WTC11 (cell line): ENCODE measurements around the gene STK11. TPM values are rescaled to one million over a fixed set of nuclear protein-coding genes. Genes with fewer than 3 reads are reported as not detected.

Experiments used
- ATF3 ChIP-seq: sonication (generic); formaldehyde crosslinking; conservative IDR thresholded peaks from 2 replicates; pipeline ENCODE4 v1.8.1; 2022; ENCODE audit warnings: mild to moderate bottlenecking, missing genetic modification reagents
- E2F5 ChIP-seq: sonication (generic); formaldehyde crosslinking; IDR thresholded peaks from 2 replicates; pipeline ENCODE4 v1.8.1; 2022; ENCODE audit warnings: mild to moderate bottlenecking, moderate library complexity, missing genetic modification reagents
- ELF4 ChIP-seq: sonication (generic); formaldehyde crosslinking; IDR thresholded peaks from 2 replicates; pipeline ENCODE4 v1.8.1; 2022; ENCODE audit warnings: low read depth, mild to moderate bottlenecking, moderate library complexity, missing genetic modification reagents
- ERG ChIP-seq: fragments of 250-450 bp; sonication (Bioruptor Pico); IDR thresholded peaks from 2 replicates; pipeline ENCODE4 v1.8.0; 2021; ENCODE audit warnings: mild to moderate bottlenecking
- FOXP4 ChIP-seq: sonication (generic); formaldehyde crosslinking; IDR thresholded peaks from 2 replicates; pipeline ENCODE4 v1.8.0; 2022; ENCODE audit warnings: mild to moderate bottlenecking, missing genetic modification reagents
- GRHL2 ChIP-seq: fragments of 250-450 bp; sonication (Bioruptor Pico); IDR thresholded peaks from 2 replicates; pipeline ENCODE4 v1.8.0; 2022; ENCODE audit warnings: mild to moderate bottlenecking, moderate library complexity; ENCODE audit not compliant: insufficient replicate concordance, severe bottlenecking
- NFE2L1 ChIP-seq: sonication (generic); formaldehyde crosslinking; IDR thresholded peaks from 2 replicates; pipeline ENCODE4 v1.8.1; 2023; ENCODE audit warnings: missing genetic modification reagents
- RORB ChIP-seq: fragments of 250-450 bp; sonication (Bioruptor Pico); IDR thresholded peaks from 2 replicates; pipeline ENCODE4 v1.9.0; 2021; ENCODE audit warnings: mild to moderate bottlenecking
- SP1 ChIP-seq: sonication (generic); formaldehyde crosslinking; conservative IDR thresholded peaks from 2 replicates; pipeline ENCODE4 v1.8.1; 2022; ENCODE audit warnings: missing genetic modification reagents
- USF2 ChIP-seq: sonication (generic); formaldehyde crosslinking; IDR thresholded peaks from 2 replicates; pipeline ENCODE4 v1.8.1; 2023; ENCODE audit warnings: mild to moderate bottlenecking, missing genetic modification reagents, moderate library complexity
- ZMAT4 ChIP-seq: fragments of 250-450 bp; sonication (Bioruptor Pico); IDR thresholded peaks from 2 replicates; pipeline ENCODE4 v1.9.0; 2021; ENCODE audit warnings: mild to moderate bottlenecking
- ZNF281 ChIP-seq: sonication (generic); formaldehyde crosslinking; IDR thresholded peaks from 2 replicates; pipeline ENCODE4 v1.8.0; 2023; ENCODE audit warnings: mild to moderate bottlenecking, missing genetic modification reagents
- ZNF532 ChIP-seq: fragments of 250-450 bp; sonication (Bioruptor Pico); IDR thresholded peaks from 2 replicates; pipeline ENCODE4 v1.9.0; 2021; ENCODE audit warnings: mild to moderate bottlenecking, borderline replicate concordance
- ZSCAN18 ChIP-seq: fragments of 250-450 bp; sonication (Bioruptor Pico); IDR thresholded peaks from 2 replicates; pipeline ENCODE4 v2.1.2; 2022; ENCODE audit warnings: mild to moderate bottlenecking, moderate library complexity
- total RNA-seq: library from RNA; stranded (reverse); gene quantifications from 3 replicates; pipeline ENCODE4 v1.2.3, GENCODE V29; 2021

The STK11 gene
- total RNA-seq, 1 experiment from 2014 or later = 112 TPM

GRCh38 chr19:1173845-1174809 lies 31.5 kb upstream of the STK11 start, which contains the start of gene SBNO2 (continued):
- TF ChIP-seq ERG (CRISPR knock-in tag) (no peak), ZMAT4 (CRISPR knock-in tag) (no peak), ATF3 (CRISPR knock-in tag) (no peak), FOXP4 (peak; percentile 65; the same call in 1 of the 2 replicates), NFE2L1 (0 out of 2 replicates have a peak, but pooled peaks have one; percentile 32), ZSCAN18 (CRISPR knock-in tag) (no peak), ELF4 (CRISPR knock-in tag) (no peak), USF2 (CRISPR knock-in tag) (peak; percentile 80), ZNF532 (CRISPR knock-in tag) (no peak), GRHL2 (CRISPR knock-in tag) (no peak), RORB (CRISPR knock-in tag) (no peak), ZNF281 (no peak), E2F5 (CRISPR knock-in tag) (0 out of 2 replicates have a peak, but pooled peaks have one; percentile 63), SP1 (peak; percentile 95)
